Prostate gland (tissue), 2 donors: ENCODE data around the gene TASP1. TPM values are rescaled to one million over a fixed set of nuclear protein-coding genes. Genes with fewer than 3 reads are reported as not detected.

Experiments
- DNase-seq: peaks from one replicate; pipeline ENCODE4 v3.0.0-alpha.2; 2019; ENCODE audit warnings: low spot score
- H3K27ac ChIP-seq, 2 donors: fragments of 200-600 bp; sonication (generic); 2 replicates each; pipeline ENCODE4 v1.5.1; 2017 to 2019
- H3K27me3 ChIP-seq: fragments of 200-600 bp; sonication (generic); replicated peaks from 2 replicates; pipeline ENCODE4 v1.5.1; 2019; ENCODE audit not compliant: insufficient read depth
- H3K36me3 ChIP-seq, 2 donors: fragments of 200-600 bp; sonication (generic); 1 replicate in 1 of 2; 2 replicates in 1 of 2; pipeline versions ENCODE4 v1.5.1 to v1.8.1; 2017 to 2019
- H3K4me1 ChIP-seq: fragments of 200-600 bp; sonication (generic); replicated peaks from 2 replicates; pipeline ENCODE4 v1.5.1; 2019
- H3K4me3 ChIP-seq, 2 donors: fragments of 200-600 bp; sonication (generic); 2 replicates each; pipeline ENCODE4 v1.5.1; 2017 to 2019
- H3K9me3 ChIP-seq: fragments of 200-600 bp; sonication (generic); 2 replicates; pipeline ENCODE4 v1.5.1; 2017
- POLR2A ChIP-seq: fragments of 450-650 bp; IDR thresholded peaks from one replicate; pipeline ENCODE4 v1.6.1; 2016; ENCODE audit warnings: antibody characterized with exemption, mild to moderate bottlenecking
- POLR2AphosphoS5 ChIP-seq: sonication (generic); formaldehyde crosslinking; IDR thresholded peaks from one replicate; pipeline ENCODE4 v1.6.1; 2017; ENCODE audit warnings: antibody characterized with exemption
- WGBS: methylation state at CpG from one replicate; pipeline ENCODE4 v1.1.5; 2018; 5-methylcytosine and 5-hydroxymethylcytosine counted together
- intact Hi-C: fragments of 100-400 bp; cut with DNase I; formaldehyde crosslinking; loops from one replicate; pipeline ENCODE4 v1.14.2; 2022
- total RNA-seq, 2 donors: library from RNA; depleted of rRNA; stranded (reverse); fragments of >200 nt; gene quantifications; one replicate each; pipeline ENCODE4 v1.1.0, GENCODE V29; 2016
- TF ChIP-seq, protein P1 (sequence below), 4 experiments: fragments of 200-600 bp in 2 of 4; fragments of 450-650 bp in 2 of 4; sonication (generic) in 2 of 4; IDR thresholded peaks; 1 replicate in 3 of 4; 2 replicates in 1 of 4; pipeline ENCODE4 v1.5.1; 2016 to 2019; ENCODE audit warnings: antibody characterized with exemption in 4 of 4, mild to moderate bottlenecking in 2 of 4, moderate library complexity in 2 of 4

The TASP1 gene
- total RNA-seq, 2 donors from 2014 or later: 9.3 to 14.2 TPM

DNA sequence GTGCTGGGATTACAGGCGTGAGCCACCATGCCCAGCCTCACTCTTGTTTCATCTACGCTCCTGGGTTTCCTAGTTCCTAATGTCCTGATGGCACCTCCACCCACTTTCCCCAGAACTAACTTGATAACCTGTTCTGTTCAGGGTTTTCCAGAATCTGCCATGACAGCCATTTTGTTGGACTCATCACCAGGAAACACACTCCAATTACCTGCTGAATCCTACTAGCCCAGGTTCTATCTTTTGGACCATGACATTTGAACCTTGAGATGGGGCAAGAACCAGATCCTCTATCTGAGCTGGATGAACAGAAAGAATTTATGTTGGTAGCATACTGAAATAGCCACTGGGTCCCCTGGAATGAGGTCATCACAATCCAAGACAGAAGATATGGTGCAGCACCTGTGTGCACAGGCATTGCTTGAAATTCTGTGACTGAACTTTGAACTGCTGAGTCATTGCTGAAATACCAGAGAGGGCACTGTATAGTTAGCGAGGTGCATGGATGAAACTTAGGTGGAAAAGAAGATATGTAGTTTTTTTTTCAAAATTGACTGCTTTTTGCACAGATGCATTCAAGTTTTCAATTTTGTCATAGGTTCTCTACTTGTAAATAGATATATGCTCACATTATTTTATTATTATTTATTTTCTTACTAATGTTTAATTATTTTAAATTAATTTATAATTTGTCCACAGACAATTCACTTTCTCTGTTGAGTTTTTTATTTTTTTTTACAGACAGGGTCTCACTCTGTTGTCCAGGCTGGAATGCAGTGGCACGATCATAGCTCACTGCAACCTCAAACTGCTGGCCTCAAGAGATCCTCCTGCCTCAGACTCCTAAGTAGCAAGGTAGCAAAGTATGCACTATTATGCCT lies 42.8 kb upstream of the TASP1 start:
- no peaks in the 10 kb centered on the region for H3K4me1 ChIP-seq
- no peaks in the 10 kb centered on the region for H3K36me3 ChIP-seq
- TF ChIP-seq, protein P1, sequence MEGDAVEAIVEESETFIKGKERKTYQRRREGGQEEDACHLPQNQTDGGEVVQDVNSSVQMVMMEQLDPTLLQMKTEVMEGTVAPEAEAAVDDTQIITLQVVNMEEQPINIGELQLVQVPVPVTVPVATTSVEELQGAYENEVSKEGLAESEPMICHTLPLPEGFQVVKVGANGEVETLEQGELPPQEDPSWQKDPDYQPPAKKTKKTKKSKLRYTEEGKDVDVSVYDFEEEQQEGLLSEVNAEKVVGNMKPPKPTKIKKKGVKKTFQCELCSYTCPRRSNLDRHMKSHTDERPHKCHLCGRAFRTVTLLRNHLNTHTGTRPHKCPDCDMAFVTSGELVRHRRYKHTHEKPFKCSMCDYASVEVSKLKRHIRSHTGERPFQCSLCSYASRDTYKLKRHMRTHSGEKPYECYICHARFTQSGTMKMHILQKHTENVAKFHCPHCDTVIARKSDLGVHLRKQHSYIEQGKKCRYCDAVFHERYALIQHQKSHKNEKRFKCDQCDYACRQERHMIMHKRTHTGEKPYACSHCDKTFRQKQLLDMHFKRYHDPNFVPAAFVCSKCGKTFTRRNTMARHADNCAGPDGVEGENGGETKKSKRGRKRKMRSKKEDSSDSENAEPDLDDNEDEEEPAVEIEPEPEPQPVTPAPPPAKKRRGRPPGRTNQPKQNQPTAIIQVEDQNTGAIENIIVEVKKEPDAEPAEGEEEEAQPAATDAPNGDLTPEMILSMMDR (IDR thresholded peaks at IDR 0.05): no peak
- TF ChIP-seq POLR2AphosphoS5: no peak
- TF ChIP-seq POLR2A: no peak
- no peaks in the 10 kb centered on the region for H3K9me3 ChIP-seq
- H3K27me3 ChIP-seq: no peaks in the 10 kb centered on the region
- no peak for DNase-seq
- no peak overlapping the region for H3K27ac ChIP-seq
- WGBS: 84% methylated on average over 4 of the region's 4 CpGs
- H3K4me3 ChIP-seq: no peak overlapping the region
- intact Hi-C loops: no loop called here

DNA sequence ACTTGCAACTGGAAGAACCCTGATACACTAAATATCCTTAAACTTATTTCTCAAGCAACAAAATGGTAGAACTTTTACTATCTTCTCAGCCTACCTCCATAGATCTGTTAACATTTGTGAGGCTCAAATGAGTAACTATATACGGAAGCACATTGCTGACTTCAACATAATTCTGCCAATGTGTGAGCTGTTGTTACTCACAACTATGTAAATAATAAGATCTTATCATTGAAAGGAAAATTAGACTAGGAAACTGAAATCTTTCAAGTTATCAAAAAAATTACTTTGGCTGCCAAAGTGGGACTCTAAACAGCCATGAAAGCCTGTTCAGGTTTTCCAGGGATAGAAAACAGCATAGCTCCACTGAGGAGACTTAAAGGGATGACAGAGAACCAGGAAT lies 40.2 kb upstream of the TASP1 start:
- DNase-seq: no peak
- Histone ChIP-seq H3K4me1 (no peaks in the 10 kb centered on the region), H3K4me3 (no peak overlapping the region), H3K9me3 (no peaks in the 10 kb centered on the region), H3K36me3 (no peaks in the 10 kb centered on the region), H3K27ac (no peak overlapping the region), H3K27me3 (no peaks in the 10 kb centered on the region)
- intact Hi-C loops: no loop called here
- 27% methylated on average over 1 of the region's 1 CpG for WGBS
- TF ChIP-seq POLR2AphosphoS5 (no peak), POLR2A (no peak)
- TF ChIP-seq, protein P1 (IDR thresholded peaks at IDR 0.05): no peak

DNA sequence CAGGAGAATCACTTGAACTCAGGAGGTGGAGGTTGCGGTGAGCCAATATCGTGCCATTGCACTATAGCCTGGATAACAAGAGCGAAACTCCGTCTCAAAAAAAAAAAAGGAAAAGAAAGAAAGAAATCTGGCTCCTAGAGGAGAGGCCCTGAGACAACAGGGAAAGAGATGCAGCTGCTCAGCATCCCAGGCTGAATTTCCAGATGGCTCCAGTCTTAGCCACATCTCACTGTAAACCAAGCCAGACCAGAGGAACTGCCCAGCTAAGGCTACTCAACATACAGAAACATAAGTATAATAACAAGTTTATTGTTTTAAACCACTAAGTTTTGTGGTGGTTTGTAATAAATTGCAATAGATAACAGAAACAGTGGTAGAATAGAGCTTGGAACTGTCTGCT lies 38.5 kb upstream of the TASP1 start:
- DNase-seq: no peak
- intact Hi-C loops: no loop called here
- H3K9me3 ChIP-seq: no peaks in the 10 kb centered on the region
- no peaks in the 10 kb centered on the region for H3K27me3 ChIP-seq
- TF ChIP-seq POLR2A (no peak), POLR2AphosphoS5 (no peak)
- TF ChIP-seq, protein P1 (IDR thresholded peaks at IDR 0.05): no peak
- H3K4me1 ChIP-seq: no peaks in the 10 kb centered on the region
- no peak overlapping the region for H3K27ac ChIP-seq
- H3K4me3 ChIP-seq: no peak overlapping the region
- H3K36me3 ChIP-seq: no peaks in the 10 kb centered on the region
- whole genome bisulfite sequencing: 80% methylated on average over 4 of the region's 4 CpGs

DNA sequence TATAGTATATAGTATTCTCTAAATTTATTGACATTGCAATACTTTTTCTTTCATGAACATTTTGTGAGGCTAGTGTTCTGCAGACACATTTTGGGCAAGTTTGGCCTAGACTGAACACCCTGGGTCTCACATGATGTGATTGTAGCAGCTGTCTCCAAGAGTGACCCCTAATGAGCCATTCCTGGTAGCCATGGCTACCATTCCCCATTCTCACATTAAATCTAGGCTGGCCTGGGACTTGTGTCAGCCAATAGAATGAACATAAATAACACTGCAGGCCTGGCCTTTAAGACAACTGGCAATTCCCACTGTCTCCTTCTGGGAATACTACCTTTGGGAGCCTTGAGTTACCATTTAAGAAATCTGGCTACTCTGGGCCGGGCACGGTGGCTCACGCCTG lies 38.0 kb upstream of the TASP1 start:
- no peak for TF ChIP-seq POLR2AphosphoS5
- TF ChIP-seq, protein P1 (IDR thresholded peaks at IDR 0.05): no peak
- TF ChIP-seq POLR2A: no peak
- WGBS: 94% methylated on average over 3 of the region's 3 CpGs

DNA sequence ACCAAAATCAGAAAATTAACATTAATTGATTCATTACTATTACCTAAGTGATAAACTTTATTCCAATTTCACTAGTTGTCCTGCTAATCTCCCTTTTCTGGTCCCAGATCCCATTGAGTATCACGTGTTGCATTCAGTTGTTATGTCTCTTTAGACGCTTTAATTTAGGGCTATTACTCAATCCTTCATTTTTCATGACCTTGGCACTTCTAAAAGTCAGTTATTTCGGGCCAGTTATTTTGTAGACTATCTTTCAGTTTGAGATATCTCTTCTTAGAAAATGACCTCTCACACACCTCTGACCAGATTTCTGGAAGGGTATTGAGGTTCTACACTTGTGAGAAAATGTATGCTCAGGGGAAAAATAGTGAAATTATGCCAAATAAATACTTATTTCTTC lies 34.0 kb upstream of the TASP1 start:
- Histone ChIP-seq H3K27me3 (no peaks in the 10 kb centered on the region), H3K36me3 (no peaks in the 10 kb centered on the region), H3K4me1 (no peaks in the 10 kb centered on the region), H3K27ac (no peak overlapping the region), H3K4me3 (no peak overlapping the region), H3K9me3 (no peaks in the 10 kb centered on the region)
- no peak for DNase-seq
- TF ChIP-seq, protein P1 (IDR thresholded peaks at IDR 0.05): no peak
- TF ChIP-seq POLR2A (no peak), POLR2AphosphoS5 (no peak)
- 81% methylated on average over 3 of the region's 3 CpGs for WGBS
- intact Hi-C loops: no loop called here

More for the DNA sequence above, 38.0 kb upstream of the TASP1 start:
- no peaks in the 10 kb centered on the region for H3K27me3 ChIP-seq
- no peak overlapping the region for H3K4me3 ChIP-seq
- DNase-seq: no peak
- H3K9me3 ChIP-seq: no peaks in the 10 kb centered on the region
- no peaks in the 10 kb centered on the region for H3K36me3 ChIP-seq
- H3K4me1 ChIP-seq: no peaks in the 10 kb centered on the region
- H3K27ac ChIP-seq: no peak overlapping the region
- intact Hi-C loops: no loop called here
